KMS-11 (cell line): ENCODE results near the gene SGTA.

ENCODE experiments used
- H2AFZ ChIP-seq: fragments of 200-600 bp; sonication (generic); 2 replicates; pipeline ENCODE4 v1.6.1; 2016; ENCODE audit warnings: antibody characterized with exemption, mixed run types, low read depth
- H3K27ac ChIP-seq: fragments of 200-600 bp; sonication (generic); 2 replicates; pipeline ENCODE4 v1.6.1; 2016; ENCODE audit warnings: mild to moderate bottlenecking, mixed run types
- H3K27me3 ChIP-seq: fragments of 200-600 bp; sonication (generic); 2 replicates; pipeline ENCODE4 v1.6.1; 2017; ENCODE audit warnings: mild to moderate bottlenecking, low read depth, mixed run types, moderate library complexity; ENCODE audit not compliant: insufficient read depth
- H3K36me3 ChIP-seq: fragments of 200-600 bp; sonication (generic); 2 replicates; pipeline ENCODE4 v1.6.1; 2017; ENCODE audit warnings: mild to moderate bottlenecking, mixed run types; ENCODE audit not compliant: insufficient read depth
- H3K4me1 ChIP-seq: fragments of 200-600 bp; sonication (generic); 2 replicates; pipeline ENCODE4 v1.6.1; 2016; ENCODE audit warnings: mild to moderate bottlenecking, low read depth, mixed run types; ENCODE audit not compliant: poor library complexity, severe bottlenecking
- H3K4me2 ChIP-seq: fragments of 200-600 bp; sonication (generic); 2 replicates; pipeline ENCODE4 v1.7.0; 2016; ENCODE audit warnings: mild to moderate bottlenecking, mixed run types
- H3K4me3 ChIP-seq: fragments of 200-600 bp; sonication (generic); IDR thresholded peaks from 2 replicates; pipeline ENCODE4 v1.6.1; 2017; ENCODE audit warnings: low read depth, low read length, mixed read lengths; ENCODE audit not compliant: insufficient read depth
- H3K79me2 ChIP-seq: fragments of 200-600 bp; sonication (generic); 2 replicates; pipeline ENCODE4 v1.6.1; 2016; ENCODE audit warnings: low read depth, mixed run types; ENCODE audit not compliant: insufficient read depth
- H3K9ac ChIP-seq: fragments of 200-600 bp; sonication (generic); 2 replicates; pipeline ENCODE4 v1.6.1; 2016; ENCODE audit warnings: mild to moderate bottlenecking, mixed run types
- H4K20me1 ChIP-seq: fragments of 200-600 bp; sonication (generic); 2 replicates; pipeline ENCODE4 v1.6.1; 2016; ENCODE audit warnings: mild to moderate bottlenecking, mixed run types; ENCODE audit not compliant: insufficient read depth
- CTCF ChIP-seq: fragments of 200-600 bp; sonication (generic); conservative IDR thresholded peaks from 2 replicates; pipeline ENCODE4 v1.6.1; 2017; ENCODE audit warnings: low read depth, mild to moderate bottlenecking, antibody characterized with exemption, low read length, moderate library complexity, mixed read lengths

Gene SGTA

GRCh38 chr19:2807379-2808128 is 24.5 kb upstream of the SGTA start:
- no peak overlapping the region for H3K4me2 ChIP-seq
- H3K79me2 ChIP-seq: no peaks in the 10 kb centered on the region
- no peak overlapping the region for H3K27ac ChIP-seq
- H3K4me3 ChIP-seq: no peak overlapping the region
- no peaks in the 10 kb centered on the region; the same call in 1 of the 2 replicates for H3K36me3 ChIP-seq
- no peak overlapping the region for H2AFZ ChIP-seq
- no peaks in the 10 kb centered on the region for H3K27me3 ChIP-seq
- H3K9ac ChIP-seq: no peak overlapping the region
- no peaks in the 10 kb centered on the region for H3K4me1 ChIP-seq
- no peaks in the 10 kb centered on the region for H4K20me1 ChIP-seq
- no peak for TF ChIP-seq CTCF

GRCh38 chr19:2806736-2807378 is 23.8 kb upstream of the SGTA start:
- no peaks in the 10 kb centered on the region for H4K20me1 ChIP-seq
- no peak for TF ChIP-seq CTCF
- H3K79me2 ChIP-seq: no peaks in the 10 kb centered on the region
- no peak overlapping the region for H3K9ac ChIP-seq
- no peak overlapping the region for H2AFZ ChIP-seq
- H3K36me3 ChIP-seq: no peaks in the 10 kb centered on the region; the same call in 1 of the 2 replicates
- H3K4me3 ChIP-seq: no peak overlapping the region
- no peaks in the 10 kb centered on the region for H3K4me1 ChIP-seq
- H3K4me2 ChIP-seq: no peak overlapping the region
- H3K27ac ChIP-seq: no peak overlapping the region
- no peaks in the 10 kb centered on the region for H3K27me3 ChIP-seq

- H3K4me1 ChIP-seq: no peaks in the 10 kb centered on the region
- no peaks in the 10 kb centered on the region for H4K20me1 ChIP-seq
- no peaks in the 10 kb centered on the region; the same call in 1 of the 2 replicates for H3K36me3 ChIP-seq
- H3K79me2 ChIP-seq: no peaks in the 10 kb centered on the region
- H3K4me2 ChIP-seq: no peak overlapping the region
- no peak overlapping the region for H3K9ac ChIP-seq
- H3K27me3 ChIP-seq: no peaks in the 10 kb centered on the region
- no peak for TF ChIP-seq CTCF
- H2AFZ ChIP-seq: no peak overlapping the region
- H3K4me3 ChIP-seq: no peak overlapping the region
- no peak overlapping the region for H3K27ac ChIP-seq
These were observed 23.0 kb upstream of the SGTA start for GRCh38 chr19:2805991-2806649.

- Histone ChIP-seq H3K4me3 (no peak overlapping the region), H2AFZ (no peak overlapping the region), H3K27ac (no peak overlapping the region), H3K79me2 (no peaks in the 10 kb centered on the region), H3K4me2 (no peak overlapping the region), H4K20me1 (no peaks in the 10 kb centered on the region), H3K4me1 (no peaks in the 10 kb centered on the region), H3K36me3 (no peaks in the 10 kb centered on the region; the same call in 1 of the 2 replicates), H3K9ac (no peak overlapping the region), H3K27me3 (no peaks in the 10 kb centered on the region)
- no peak for TF ChIP-seq CTCF
These were observed 22.3 kb upstream of the SGTA start for GRCh38 chr19:2805261-2805900.
